ENCODE data around the gene HAND1. TPM values are rescaled to one million over a fixed set of nuclear protein-coding genes. Genes with fewer than 3 reads are reported as not detected.

The HAND1 gene
- total and polyA plus RNA-seq, 11 donors = 22.4 to 44.8 (median 33.9) TPM

GRCh38 chr5:154494036-154494435 lies 16.0 kb upstream of the HAND1 start:
- Histone ChIP-seq H3K4me3 (no peak overlapping the region), H3K9me3 (no peaks in the 10 kb centered on the region), H3K27me3 (peaks cover 0 to 69% (median 14%) of the 10 kb centered on the region in 9 donors), H3K4me1 (no peaks in the 10 kb centered on the region), H3K27ac (no peak overlapping the region), H3K36me3 (no peaks in the 10 kb centered on the region)
- ATAC-seq = no peak
- WGBS, 4 donors = 70 to 81% (median 74%) methylated on average over 4 of the region's 4 CpGs
- no peak for DNase-seq
- intact Hi-C loops (cut with DNase I) = no loop called here
- TF ChIP-seq POLR2A (IDR thresholded peaks at IDR 0.05) (no peak), CTCF (IDR thresholded peaks at IDR 0.05) (no peak)

GRCh38 chr5:154493274-154493673 lies 15.2 kb upstream of the HAND1 start:
- H3K9me3 ChIP-seq = no peaks in the 10 kb centered on the region
- H3K36me3 ChIP-seq = no peaks in the 10 kb centered on the region
- WGBS, 4 donors = 55 to 73% (median 64%) methylated on average over 16 to 29 of the region's 29 CpGs
- DNase-seq = no peak
- H3K4me3 ChIP-seq = no peak overlapping the region
- H3K4me1 ChIP-seq = no peaks in the 10 kb centered on the region
- peaks cover 0 to 76% (median 14%) of the 10 kb centered on the region in 9 donors for H3K27me3 ChIP-seq
- TF ChIP-seq POLR2A (IDR thresholded peaks at IDR 0.05) (no peak), CTCF (IDR thresholded peaks at IDR 0.05) (no peak)
- intact Hi-C loops (cut with DNase I) = no loop called here
- H3K27ac ChIP-seq = no peak overlapping the region
- ATAC-seq = no peak

- Histone ChIP-seq H3K9me3 (no peaks in the 10 kb centered on the region), H3K27ac (no peak overlapping the region), H3K27me3 (peaks cover 0 to 86% (median 15%) of the 10 kb centered on the region in 9 donors), H3K36me3 (no peaks in the 10 kb centered on the region), H3K4me3 (no peak overlapping the region), H3K4me1 (no peaks in the 10 kb centered on the region)
- intact Hi-C loops (cut with DNase I) = no loop called here
- 57 to 71% (median 63%) methylated on average over 2 of the region's 2 CpGs for WGBS, 4 donors
- ATAC-seq (no peak), DNase-seq (no peak)
- no peak for TF ChIP-seq POLR2A (IDR thresholded peaks at IDR 0.05)
- TF ChIP-seq CTCF (IDR thresholded peaks at IDR 0.05) = no peak
Measured at GRCh38 chr5:154491941-154492340, 13.9 kb upstream of the HAND1 start.

GRCh38 chr5:154487541-154487940 lies 9.5 kb upstream of the HAND1 start:
- WGBS, 4 donors = 50 to 58% (median 51%) methylated on average over 2 of the region's 2 CpGs
- ATAC-seq = no peak
- Histone ChIP-seq H3K27ac (no peak overlapping the region), H3K4me1 (peaks cover 0 to 15% (median 8%) of the 10 kb centered on the region in 12 donors), H3K36me3 (no peaks in the 10 kb centered on the region), H3K9me3 (no peaks in the 10 kb centered on the region), H3K27me3 (peaks cover 12 to 92% (median 52%) of the 10 kb centered on the region in 9 donors), H3K4me3 (no peak overlapping the region)
- TF ChIP-seq POLR2A (IDR thresholded peaks at IDR 0.05) = no peak
- no peak for TF ChIP-seq CTCF (IDR thresholded peaks at IDR 0.05)
- no peak for DNase-seq
- intact Hi-C loops (cut with DNase I) = no loop called here
